HPDE6-E6E7 (cell line): ENCODE results near the gene SMPD3.

Experiments
- DNase-seq: peaks from one replicate; pipeline ENCODE4 v3.0.0; 2011; ENCODE audit warnings: missing footprints; ENCODE audit errors: extremely low spot score

SMPD3 gene

DNA sequence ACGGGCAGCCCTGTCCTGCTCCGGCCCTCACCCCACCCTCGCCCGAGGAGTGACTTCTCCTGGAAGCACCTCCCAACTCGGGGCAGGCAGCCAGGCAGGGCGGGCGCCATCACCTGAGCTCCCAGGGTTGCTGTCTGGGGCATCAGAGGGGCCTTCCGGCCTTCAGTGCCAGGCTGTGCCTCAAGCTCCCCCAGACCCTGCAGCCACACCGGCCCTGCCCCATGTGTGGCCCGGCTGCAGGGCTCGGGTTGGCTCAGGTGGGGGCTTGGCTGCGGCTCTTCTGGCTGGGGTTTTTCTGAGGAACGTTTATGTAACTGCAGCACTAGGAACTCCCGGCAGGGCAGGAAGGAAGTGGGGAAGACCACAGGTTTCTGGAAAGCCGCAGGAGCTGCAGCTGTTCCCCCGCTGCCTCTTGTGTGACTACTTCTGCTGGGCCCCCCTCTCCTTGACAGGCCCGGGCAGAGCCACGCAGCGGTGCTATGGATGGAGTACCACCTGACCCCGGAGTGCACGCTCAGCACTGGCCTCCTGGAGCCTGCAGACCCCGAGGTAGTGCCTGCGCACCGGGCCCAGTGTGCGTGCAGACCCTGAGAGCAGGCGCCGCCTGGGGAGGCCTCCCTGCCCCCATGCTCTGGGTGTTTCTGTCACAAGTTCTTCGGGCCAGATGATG, 91.9 kb downstream of the SMPD3 start:
- DNase-seq: no peak

DNA sequence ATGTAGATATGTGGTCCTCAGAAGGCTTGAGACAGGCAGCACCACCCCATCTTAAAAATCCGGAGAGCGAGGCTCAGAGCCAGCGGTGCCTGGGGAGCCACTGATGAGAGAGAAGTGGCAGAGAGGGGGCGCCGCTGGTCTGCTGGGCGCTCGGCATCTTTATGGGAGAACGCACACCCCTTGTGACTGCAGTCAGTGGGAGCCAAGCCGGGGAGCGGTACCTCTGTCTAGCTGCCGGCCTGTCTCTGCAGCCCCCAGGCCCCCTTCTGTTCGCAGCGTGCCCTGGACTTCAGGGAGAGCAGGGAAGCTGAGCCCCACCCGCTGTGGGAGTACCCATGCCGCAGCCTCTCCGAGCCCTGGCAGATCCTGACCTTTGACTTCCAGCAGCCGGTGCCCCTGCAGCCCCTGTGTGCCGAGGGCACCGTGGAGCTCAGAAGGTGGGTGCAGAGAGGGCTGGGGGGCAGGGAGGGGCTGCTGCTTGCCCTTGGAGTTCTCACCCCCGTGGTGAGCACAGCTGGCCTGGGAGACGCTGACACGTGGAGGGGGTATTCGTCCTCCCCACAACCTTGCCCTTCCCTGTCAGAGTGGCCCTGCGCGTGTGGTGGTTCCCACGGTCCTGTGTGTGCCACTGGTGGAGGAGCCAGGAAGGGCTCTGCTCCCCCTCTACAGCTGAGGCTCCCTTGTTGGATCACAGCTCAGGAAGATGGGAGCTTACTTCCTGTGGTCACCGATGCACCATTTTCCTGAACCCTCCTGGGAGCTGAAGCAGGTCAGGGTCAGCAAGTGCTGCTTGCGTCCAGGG, 92.7 kb downstream of the SMPD3 start:
- no peak for DNase-seq

DNA sequence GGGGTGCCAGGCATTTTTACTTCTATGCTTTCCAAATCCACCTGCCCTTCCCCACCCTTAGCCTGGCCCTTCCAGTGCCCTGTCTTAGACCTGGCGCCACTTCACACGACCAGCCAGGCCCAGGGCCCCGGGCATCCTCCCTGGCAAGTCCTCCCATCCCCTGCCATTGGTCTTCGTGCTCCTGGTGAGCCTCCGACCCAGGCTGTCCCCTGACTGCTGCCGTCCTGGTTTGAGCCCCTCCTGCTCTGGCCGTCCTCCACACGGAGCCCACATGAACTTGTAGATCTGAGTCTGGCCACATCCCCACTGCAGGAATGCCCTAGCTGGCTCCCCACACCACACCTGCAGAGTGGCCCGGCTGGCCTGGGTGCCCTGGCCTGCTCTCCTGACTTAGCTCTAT, 93.5 kb downstream of the SMPD3 start:
- no peak for DNase-seq

DNA sequence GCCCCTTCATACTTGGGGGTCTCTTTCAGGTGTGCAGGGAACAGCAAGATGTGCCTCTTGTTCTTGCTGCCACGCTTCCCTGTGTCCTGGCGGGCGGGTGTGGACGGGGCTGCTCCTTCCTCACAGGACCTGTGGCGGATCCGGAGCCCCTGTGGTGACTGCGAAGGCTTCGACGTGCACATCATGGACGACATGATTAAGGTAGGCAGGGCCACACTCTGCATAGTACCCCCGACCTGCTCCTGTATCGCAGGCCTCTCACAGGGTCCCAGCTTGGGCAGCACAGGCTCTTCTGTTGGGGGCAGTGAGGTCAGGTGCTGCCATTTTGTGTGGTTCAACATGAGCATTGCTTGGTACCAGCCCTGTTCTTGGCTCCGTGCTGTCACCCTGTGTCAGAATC, 94.9 kb downstream of the SMPD3 start:
- DNase-seq: no peak

DNA sequence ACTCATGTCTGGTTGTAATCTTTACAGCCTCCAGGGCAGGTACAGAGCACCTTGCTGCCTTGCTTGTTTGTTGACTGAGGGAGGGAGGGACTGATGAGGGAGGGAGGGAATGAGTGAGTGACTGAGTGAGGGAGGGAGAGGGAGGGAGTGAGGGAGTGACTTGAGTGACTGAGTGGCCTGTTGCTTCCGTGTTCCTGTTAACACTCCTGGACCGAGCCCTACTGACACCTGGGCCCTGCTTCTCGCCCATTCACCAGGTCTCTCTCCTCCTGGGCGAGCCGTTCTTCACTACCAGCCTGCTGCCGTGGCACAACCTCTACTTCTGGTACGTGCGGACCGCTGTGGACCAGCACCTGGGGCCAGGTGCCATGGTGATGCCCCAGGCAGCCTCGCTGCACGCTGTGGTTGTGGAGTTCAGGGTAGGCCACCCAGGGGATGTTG, 96.3 kb downstream of the SMPD3 start:
- DNase-seq: no peak

DNA sequence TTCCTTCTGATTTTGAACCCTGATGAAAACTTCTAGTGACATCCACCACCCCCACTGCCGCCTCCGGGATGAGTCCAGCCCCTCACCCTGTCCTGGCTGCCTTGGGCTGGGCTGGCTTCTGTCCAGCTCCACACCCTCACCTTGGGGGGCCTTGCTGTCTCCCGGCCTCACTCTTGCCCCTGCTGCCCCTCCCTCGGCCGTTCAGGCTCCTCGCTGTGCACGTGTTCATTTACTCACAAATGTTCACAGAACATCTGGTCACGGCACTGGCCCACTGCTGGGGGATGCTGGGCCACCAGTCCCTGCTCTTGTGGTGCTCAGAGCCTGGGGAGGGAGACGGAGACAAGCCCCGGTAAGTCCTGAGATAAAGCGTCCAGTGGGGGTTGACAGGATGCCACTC, 96.8 kb downstream of the SMPD3 start:
- DNase-seq: no peak

DNA sequence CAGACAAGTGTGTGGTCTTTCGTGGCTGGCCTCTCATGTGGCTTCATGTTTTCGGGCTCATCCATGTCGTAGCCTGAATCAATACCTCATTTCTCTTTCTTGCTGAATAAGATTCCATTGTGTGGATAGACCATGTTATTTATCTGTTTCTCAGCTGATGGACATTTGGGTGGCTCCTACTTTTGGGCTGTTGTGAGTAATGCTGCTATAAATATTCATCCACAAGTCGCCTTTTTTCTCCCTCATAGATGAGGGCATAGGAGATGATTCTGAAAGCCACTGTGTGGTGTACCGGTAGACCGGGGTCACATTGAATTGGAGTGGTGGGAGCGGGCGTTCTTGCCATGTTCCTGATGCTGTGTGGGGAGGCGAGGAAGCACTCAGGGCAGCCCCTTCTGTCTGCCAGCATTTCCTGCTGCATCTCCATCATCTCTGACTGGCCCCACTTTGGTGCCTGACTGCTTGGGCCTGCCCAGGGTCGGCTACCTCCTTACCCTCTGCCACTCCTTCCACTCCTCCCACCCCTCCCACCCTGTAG, 97.4 kb downstream of the SMPD3 start:
- no peak for DNase-seq

DNA sequence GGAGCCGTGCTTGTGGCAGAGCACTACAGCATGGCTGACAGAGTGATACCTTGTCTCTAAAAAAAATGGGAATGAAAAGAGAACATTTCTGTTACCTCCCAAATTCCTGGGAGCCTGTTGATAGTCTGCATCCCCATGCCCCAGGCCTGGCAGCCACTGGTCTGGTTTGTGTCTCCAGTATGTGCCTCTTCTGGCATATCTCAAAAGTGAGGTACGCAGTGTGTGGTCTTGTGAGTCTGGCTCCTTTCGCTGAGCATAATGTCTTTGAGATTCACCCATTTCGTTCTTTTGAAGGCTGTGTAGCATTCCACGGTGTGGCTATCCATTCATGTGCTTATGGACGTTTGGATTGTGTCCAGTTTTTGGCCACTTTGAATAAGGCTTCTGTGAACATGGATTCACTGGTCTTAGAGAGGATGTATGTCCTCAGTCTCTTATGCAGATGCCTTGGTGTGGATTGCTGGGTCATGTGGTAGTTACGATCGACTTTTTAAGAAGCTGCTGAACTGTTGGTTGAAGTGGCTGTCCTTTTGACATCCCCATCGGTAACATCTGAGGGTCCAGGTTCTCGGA, 98.4 kb downstream of the SMPD3 start:
- no peak for DNase-seq

DNA sequence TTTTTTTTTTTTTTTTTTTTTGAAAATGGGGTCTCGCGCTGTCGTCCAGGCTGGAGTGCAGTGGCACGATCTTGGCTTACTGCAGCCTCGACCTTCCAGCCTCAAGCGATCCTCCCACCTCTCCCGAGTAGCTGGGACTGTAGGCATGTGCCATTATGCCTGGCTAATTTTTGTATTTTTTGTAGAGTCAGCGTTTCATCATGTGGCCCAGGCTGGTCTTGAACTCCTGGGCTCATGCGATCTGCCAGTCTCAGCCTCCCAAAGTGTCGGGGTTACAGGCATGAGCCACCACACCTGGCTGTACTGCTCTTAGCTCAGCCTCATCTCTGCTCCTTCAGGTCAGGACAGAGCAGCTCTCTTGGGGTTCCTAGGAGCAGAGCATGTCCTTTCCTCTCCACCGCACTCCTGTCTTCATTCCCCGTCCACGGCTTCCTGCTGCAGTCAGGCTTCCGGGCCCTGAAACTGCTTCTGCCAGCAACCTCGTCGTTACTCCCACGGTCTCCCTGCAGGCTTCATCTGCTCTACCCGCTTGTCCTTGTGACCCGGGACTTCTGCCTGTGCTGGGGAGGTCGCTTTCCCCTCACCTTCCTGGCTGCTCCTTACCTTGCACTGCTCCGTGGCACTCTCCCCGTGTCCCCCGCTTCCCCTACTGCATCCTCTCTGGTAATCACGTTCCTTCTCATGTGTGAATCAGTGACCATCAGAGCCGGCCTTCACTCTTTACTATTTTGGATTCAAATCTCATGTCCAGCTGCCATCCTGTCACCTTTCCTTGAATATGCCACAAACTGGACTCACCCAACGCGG, 99.5 kb downstream of the SMPD3 start:
- DNase-seq: no peak

DNA sequence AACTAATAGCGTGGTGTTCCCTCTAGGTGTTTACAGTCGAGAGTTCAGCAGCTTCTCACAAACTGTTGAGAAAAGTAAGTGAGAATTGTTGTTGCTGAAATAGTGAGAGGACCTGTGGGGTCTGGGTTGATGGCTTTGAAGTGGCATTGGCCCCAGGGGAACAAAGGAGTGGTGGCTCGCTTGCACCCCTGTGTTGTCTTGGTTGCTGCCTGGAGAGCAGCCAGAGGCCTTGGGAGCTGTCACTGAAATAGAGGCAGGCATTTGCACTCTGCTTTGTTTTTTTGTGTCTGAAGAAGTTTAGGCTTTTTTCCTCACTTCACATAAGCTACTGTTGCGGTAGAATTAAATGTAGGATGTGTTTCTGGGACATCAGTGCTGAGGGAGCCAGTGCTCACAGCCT, 100.7 kb downstream of the SMPD3 start:
- DNase-seq: no peak

DNA sequence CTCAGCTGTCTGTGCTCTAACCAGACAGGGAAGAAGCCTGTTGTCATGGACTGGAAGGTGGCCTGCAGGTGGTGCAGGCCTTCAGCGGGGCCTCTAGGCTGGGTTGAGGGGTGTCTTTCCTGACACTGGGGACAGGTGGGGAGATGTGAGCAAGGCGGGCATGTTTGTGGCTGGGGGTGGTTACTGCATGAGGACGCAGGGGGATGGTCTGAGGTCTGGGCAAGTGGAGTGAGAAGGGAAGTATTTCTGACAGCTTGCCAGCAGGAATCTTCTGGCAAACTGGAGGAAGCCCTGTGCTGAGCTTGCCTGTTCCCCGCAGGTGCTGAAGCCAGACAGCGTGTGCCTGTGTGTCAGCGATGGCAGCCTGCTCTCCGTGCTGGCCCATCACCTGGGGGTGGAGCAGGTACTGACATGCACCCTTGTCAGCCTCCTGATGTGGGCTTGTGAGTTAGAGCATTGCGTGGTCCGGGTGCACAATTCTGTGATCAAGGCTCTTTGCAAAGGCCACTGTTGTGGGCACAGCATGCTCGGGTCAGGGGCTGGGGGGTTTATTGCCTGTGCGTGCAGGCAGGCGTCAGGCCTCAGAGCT, 101.3 kb downstream of the SMPD3 start:
- DNase-seq: no peak

DNA sequence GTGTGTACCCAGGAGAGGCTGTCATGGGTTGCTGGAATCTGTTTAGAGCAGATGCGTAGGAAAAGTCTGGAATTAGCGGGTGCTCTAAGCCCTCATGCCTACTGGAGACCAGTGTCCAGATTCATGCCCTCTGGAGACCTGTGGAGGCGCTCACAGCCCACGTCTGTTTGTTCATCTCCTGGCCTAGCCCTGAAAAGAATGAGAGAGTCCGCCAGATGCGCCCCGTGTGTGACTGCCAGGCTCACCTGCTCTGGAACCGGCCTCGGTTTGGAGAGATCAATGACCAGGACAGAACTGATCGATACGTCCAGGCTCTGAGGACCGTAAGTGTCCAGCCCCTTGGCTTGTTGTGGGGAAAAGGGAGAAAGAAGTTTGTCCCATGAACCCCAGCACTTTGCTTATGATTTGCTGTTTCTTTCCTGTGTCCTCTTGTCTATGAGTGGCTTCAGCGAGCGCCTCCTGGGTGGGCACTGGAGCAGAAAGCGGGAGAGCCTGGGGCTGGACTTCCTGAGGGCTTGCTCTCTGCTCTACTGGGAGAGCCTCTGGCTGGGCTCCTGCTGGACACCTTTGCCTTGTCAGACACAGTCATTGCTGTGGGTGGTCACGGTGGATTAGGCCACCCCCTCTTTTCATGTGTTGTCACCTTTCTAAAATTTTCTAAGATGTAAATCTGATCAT, 102.2 kb downstream of the SMPD3 start:
- DNase-seq: no peak

DNA sequence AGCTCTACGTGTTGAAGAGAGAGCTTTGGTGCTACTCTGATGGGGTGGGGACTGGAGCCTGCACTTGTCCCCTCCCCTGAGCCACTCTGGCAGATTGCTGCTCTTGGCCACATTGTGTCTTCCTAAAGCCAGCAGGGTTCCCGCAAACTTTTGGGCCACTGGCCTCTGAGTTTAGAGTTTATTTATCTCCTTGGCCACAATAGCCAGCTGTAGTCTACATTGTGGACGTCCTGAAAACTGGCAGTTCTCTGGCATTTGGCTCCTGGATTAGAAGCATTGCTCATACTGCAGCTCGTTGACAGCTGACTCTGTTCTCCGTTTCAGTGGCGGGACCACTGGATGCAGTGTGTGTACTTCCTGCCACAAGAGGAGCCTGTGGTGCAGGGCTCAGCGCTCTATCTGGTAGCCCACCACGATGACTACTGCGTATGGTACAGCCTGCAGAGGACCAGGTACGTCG, 102.9 kb downstream of the SMPD3 start:
- no peak for DNase-seq

DNA sequence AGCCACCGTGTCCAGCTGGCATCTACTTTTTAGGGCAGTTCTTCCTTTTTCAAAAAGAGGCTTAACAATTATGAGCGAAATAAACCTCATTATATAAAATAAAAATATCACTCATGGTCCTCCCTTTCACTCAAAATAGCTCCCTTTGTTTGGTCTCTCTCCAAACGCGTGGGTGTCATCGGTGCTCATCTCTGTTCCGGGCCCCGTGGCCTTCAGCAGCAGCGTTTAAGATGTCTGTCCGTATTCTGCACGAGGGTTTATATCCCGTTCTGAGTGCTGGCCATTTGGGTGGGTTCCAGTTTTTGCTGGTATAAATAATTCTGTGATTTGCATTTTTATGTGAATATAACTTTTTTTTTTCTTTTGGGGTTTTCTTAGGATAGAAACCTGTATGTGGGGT, 104.1 kb downstream of the SMPD3 start:
- DNase-seq: no peak

DNA sequence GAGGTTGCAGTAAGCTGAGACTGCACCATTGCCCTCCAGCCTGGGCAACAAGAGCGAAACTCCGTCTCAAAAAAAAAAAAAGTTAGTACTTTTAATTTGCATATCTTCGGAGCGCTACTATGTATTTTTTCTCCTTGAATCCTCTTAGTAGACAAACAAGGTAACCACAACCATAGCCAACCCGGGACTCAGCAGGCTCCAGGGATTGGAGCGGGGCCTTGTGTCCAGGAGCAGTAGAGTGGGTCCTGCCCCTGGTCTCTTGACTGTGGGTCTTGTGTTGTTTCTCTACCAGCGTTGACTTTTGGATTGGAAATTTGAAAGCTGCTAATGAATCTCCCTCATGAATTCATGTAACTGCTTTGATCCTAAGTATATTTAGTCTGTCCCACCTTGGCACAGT, 105.2 kb downstream of the SMPD3 start:
- DNase-seq: no peak

DNA sequence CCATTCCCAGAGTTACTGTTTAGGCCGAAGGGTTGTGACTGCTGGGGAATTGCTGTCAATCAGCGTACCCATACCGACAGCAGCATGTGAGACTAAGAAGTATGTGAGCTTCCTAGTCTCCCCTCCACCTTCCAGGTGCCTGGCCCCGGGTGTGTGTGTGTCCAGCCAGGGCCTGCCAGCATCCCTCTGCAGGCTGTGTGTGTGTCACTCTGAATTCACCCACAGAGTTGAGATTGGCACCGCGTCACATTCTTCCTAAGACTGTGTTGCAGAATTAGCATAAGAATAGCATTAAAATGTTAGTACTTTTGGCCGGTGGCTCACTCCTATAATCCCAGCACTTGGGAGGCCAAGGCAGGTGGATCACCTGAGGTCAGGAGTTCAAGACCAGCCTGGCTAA, 105.7 kb downstream of the SMPD3 start:
- no peak for DNase-seq

DNA sequence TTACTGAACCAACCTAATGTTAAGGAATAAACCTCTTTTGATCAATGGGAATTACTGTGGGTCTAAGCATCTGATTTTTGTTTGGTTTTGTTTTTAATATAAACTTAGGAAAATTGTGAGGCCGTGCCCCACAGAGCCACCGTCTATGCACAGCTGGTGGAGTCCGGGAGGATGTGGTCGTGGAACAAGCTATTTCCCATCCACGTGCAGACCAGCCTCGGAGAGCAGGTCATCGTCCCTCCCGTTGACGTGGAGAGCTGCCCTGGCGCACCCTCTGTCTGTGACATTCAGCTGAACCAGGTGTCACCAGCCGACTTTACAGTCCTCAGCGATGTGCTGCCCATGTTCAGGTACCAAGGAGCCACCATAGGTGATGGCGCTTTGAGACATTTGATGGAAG, 109.1 kb downstream of the SMPD3 start:
- no peak for DNase-seq

DNA sequence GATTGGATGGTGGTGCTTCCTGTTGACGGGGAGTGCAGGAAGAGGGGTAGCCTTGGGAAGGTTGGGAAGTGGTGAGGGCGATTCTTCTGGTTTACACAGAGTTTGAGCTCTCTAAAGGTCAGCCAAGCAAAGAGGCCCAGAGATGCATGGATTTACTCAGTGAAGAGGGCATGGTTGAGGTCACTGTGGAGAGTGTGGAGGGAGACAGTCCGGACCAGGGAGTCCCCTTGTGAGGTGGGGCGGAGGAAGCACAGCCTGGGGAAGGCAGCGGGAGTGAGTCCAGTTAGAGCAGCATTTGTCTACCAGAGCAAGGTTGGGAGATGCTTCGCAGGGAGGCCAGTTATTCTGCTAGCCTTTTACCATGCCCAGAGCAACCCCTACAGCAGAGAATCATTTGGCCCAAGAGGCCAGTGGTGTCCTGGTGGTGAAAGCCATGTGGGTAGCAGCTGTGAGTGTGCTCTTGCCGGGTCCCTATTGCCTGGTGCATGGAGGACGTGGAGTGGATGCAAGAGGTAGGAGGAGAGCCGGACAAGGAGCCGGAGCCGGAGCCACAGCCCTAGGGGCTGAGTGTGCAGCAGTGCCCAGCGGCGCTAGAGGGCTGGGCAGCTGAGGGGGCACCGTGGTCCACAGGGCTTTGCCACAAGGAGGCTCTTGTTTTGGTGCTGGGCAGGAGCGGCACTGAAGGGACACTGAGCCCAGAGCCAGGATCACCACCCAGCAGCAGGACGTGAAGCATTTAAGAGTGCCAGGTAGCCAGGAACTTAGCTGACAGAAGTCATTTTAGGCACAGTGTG, 109.8 kb downstream of the SMPD3 start:
- DNase-seq: no peak

DNA sequence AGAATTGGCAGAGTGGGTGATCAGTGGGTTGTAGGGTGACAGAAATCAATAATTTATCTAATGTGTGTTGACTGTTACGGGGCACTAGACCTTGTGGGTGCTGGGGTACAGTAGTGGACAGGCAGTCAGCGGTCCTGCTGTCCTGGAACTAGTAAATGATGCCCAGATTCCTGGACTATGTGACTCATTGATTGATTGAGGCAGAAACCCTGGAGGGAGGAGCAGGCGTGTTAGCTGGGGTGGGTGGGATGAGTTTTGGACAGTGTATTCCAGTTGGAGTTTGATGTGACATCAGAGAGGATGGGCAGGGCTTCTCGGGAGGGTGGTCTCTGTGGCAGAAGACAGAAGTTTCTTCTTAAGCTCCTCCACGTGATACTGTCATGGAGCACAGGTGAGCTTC, 113.1 kb downstream of the SMPD3 start:
- no peak for DNase-seq
